NCI-H1092 (cell line): ENCODE results near the gene ANKRD6.

Experiments used
- DNase-seq: peaks from one replicate; lab custom pipeline; 2025; lab: John Stamatoyannopoulos, UW

ANKRD6 gene

GRCh38 chr6:89413006-89413400, 19.9 kb upstream of the ANKRD6 start:
- DNase-seq: no peak

GRCh38 chr6:89414215-89414614, 18.7 kb upstream of the ANKRD6 start:
- no peak for DNase-seq

GRCh38 chr6:89415185-89415584, 17.8 kb upstream of the ANKRD6 start:
- DNase-seq: no peak

- DNase-seq: no peak
These were observed 16.2 kb upstream of the ANKRD6 start for GRCh38 chr6:89416796-89417195.

GRCh38 chr6:89430201-89430962, 2.6 kb upstream of the ANKRD6 start:
- DNase-seq: no peak

GRCh38 chr6:89433252-89434149, 549 bp downstream of the ANKRD6 start:
- DNase-seq: no peak

- DNase-seq: no peak
These were observed 1.2 kb downstream of the ANKRD6 start for GRCh38 chr6:89434150-89434499.

DNA sequence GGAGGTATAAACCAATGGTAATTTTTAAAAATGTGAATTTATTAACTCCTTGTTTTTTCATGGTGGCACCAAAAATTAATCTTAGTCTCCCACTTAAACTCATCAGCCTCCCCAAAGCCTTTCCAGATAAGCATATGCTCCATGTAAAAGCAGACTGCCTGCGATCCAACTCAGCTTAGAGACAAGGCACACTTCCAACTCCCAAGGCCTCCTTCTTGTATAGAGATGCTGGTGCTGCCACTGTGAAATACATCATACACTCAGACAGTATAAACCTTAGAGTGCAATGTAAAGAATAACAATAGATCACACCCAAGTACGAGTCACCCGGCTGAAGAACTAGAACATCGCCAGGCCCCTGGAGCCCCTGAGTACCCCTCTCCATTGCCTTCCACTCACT, 2.0 kb downstream of the ANKRD6 start:
- DNase-seq: no peak

- DNase-seq: no peak
These were observed 3.3 kb downstream of the ANKRD6 start for GRCh38 chr6:89436226-89436625.

GRCh38 chr6:89438248-89438647, 5.3 kb downstream of the ANKRD6 start:
- DNase-seq: no peak

GRCh38 chr6:89439014-89439413, 6.1 kb downstream of the ANKRD6 start:
- no peak for DNase-seq

GRCh38 chr6:89440200-89440599, 7.2 kb downstream of the ANKRD6 start:
- no peak for DNase-seq

DNA sequence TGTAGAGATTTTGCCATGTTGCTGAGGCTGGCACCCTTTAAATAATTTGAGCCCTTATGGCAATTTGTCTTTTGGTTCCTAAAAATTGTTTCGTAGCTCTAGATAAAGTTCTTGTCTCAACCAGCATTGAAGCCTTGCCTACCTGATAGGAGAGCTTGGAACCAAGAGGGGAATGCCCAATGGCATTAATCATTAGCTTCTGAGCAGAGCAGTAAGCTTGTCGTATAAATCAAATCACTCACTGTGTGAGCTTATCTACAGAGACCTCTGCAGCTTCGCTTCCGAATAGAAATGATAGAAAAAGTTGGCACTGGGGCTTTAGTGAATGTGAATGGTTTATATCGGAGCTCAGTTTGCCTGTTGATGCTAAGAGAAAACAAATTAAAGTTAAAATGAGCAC, 10.7 kb downstream of the ANKRD6 start:
- no peak for DNase-seq

- no peak for DNase-seq
These were observed 16.2 kb downstream of the ANKRD6 start for GRCh38 chr6:89449193-89449592.

DNA sequence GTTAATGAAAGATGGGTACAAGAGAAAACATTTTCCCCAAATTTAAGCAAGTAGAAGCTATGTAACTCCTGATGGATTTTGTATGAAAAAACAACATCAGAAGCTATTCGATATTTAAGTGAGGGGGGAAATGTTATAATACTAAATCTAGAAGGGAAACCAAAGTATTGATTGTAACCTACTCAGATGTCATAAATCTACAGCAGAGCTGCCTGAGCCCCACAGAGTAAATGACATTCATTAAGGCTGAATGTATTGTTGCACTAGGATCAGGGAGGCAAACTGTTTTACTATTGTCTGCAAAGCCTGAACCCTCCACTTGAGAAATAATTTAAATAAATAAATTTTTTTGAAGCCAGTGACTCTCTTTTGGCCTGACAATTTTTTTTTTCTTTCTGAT, 19.3 kb downstream of the ANKRD6 start:
- no peak for DNase-seq

DNA sequence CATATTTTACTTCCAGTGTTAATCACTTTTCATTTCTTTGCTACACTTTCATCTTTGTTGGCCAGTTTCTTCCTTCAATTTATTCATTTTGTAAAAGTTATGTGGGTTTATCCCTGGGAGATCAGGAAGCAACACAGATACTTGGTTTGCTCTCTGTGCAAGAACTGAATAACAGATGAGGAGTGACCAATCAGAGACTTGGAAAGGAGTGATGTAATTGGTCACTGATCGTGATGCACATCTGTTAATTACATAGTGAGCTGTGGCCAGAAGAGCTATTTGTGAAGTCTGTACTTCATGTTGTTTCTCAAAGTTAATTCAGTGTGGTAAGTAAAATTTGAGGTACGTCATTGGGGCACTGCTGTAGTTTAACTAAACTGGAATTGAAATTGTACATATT, 21.3 kb downstream of the ANKRD6 start:
- DNase-seq: no peak

DNA sequence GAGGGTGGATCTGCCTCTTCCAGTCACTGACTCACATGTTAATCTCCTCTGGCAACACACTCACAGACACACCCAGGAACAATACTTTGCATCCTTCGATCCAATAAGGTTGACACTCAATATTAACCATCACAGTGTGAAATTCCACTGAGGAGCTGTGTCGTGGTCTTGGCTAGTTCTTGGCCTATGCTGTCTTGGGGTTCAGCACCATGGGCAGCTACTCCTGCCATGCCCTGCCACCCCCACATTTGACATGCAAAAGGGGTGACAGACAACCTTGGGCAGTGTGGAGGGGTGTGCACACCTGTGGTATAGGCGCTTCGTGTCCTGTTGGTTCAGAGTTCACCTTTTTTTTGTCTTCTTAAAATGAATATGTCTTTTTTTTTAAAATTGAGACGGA, 25.8 kb downstream of the ANKRD6 start:
- DNase-seq: no peak

DNA sequence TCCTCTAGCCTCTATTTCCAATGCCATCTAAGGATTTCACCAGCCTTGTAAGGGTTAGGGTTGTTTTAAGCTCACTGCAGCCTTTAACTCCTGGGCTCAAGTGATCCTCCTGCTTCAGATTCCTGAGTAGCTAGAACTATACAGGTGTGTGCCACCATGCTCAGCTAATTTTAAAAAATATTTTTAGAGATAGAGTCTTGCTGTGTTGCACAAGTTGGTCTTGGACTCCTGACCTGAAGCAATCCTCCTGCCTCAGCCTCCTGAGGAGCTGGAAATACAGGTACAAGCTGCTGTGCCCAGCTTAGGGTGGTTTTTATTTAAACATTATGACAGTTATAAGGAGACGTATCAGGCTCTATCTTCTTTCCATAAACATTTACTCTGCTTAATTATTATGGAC, 26.5 kb downstream of the ANKRD6 start:
- no peak for DNase-seq

DNA sequence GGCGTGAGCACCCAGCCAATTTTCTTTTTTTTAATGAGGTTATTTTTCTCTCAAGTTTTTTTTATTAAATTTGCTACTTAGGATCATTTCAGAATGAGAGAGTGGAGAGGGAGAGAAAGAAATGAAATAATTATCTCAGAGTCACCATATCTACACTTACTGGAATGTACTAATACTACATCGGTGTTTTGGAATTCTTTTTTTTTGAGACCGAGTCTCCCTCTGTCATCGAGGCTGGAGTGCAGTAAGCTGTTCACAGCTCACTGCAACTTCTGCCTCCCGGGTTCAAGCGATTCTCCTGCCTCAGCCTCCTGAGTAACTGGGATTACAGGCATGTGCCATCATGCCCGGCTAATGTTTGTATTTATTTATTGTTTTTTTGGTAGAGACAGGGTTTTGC, 27.8 kb downstream of the ANKRD6 start:
- no peak for DNase-seq

- DNase-seq: no peak
These were observed 29.6 kb downstream of the ANKRD6 start for GRCh38 chr6:89462503-89462902.

GRCh38 chr6:89464295-89464694, 31.3 kb downstream of the ANKRD6 start:
- no peak for DNase-seq

DNA sequence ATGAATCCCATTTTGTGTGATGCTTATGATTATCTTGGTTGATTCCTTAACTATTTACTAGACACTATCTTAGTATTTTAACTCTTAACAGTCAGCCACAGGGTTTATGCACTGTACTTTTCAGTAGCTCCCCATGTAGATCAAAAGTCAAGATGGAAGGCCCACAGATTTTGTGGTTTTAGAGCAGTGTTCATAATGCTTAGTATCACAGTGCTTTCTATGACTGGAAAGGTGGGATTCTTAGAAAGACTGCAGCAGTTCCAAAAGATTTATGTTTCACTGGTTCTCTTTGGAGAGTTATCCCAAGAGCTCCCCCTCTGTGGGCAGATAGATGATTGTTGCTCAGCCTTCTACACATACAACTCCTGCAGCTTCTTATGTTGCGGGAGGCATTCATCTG, 34.5 kb downstream of the ANKRD6 start:
- no peak for DNase-seq

DNA sequence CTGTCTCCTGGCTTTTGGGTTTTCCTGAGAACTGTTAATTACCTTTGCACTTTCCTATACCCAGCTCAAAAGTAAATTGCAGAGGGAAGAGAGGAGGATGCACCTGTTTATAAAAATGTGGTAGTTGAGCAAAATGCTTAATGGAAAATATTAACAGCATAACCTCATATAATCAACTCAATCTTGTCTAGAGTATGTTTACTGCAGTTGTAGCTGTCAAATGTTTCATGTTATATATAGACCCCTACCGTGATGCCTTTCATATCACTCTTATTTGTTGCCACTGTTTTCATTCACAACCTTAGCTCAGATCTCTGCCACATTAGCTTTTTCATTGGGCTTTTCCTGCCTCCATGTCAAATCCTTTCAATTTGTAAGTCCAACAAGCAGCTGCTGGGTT, 36.0 kb downstream of the ANKRD6 start:
- DNase-seq: no peak
